HepG2 (cell line): Measurements from ENCODE around the gene LCLAT1. TPM values are rescaled to one million over a fixed set of nuclear protein-coding genes. Genes with fewer than 3 reads are reported as not detected.

ENCODE experiments used
- AHR ChIP-seq: IDR thresholded peaks from 2 replicates; pipeline ENCODE4 v1.6.1; 2018; ENCODE audit warnings: missing genetic modification reagents, missing compliant biosample characterization
- ARNT2 ChIP-seq: sonication (generic); formaldehyde crosslinking; IDR thresholded peaks from 2 replicates; pipeline ENCODE4 v1.8.0; 2022; ENCODE audit warnings: mild to moderate bottlenecking, low read depth, missing genetic modification reagents, moderate library complexity
- CHD4 ChIP-seq: fragments of 200-600 bp; sonication (generic); IDR thresholded peaks from 2 replicates; pipeline ENCODE4 v1.7.0; 2017; ENCODE audit warnings: mild to moderate bottlenecking, low read length, borderline replicate concordance
- CREB3 ChIP-seq: sonication (generic); formaldehyde crosslinking; IDR thresholded peaks from 2 replicates; pipeline ENCODE4 v1.5.0; 2020; ENCODE audit warnings: missing genetic modification reagents
- EP300 ChIP-seq, 3 experiments: sonication (generic) in 1 of 3; formaldehyde crosslinking in 1 of 3; IDR thresholded peaks; 2 replicates each; pipeline versions ENCODE4 v1.5.1 to v1.6.1; 2011 to 2020; ENCODE audit warnings: low read depth in 2 of 3, low read length in 2 of 3, borderline replicate concordance in 1 of 3, improper control_type of control experiment in 1 of 3, mild to moderate bottlenecking in 1 of 3, missing genetic modification reagents in 1 of 3, moderate library complexity in 1 of 3
- HOXA3 ChIP-seq: sonication (generic); formaldehyde crosslinking; IDR thresholded peaks from 2 replicates; pipeline ENCODE4 v1.5.0; 2020; ENCODE audit warnings: missing genetic modification reagents
- MTA1 ChIP-seq: sonication (generic); formaldehyde crosslinking; IDR thresholded peaks from 2 replicates; pipeline ENCODE4 v1.4.0; 2020; ENCODE audit warnings: missing genetic modification reagents, mild to moderate bottlenecking, borderline replicate concordance
- MXD4 ChIP-seq: IDR thresholded peaks from 2 replicates; pipeline ENCODE4 v1.6.1; 2016; ENCODE audit warnings: mild to moderate bottlenecking, missing biosample characterization, missing genetic modification reagents
- SRF ChIP-seq: IDR thresholded peaks from 2 replicates; pipeline ENCODE4 v1.6.1; 2011; ENCODE audit warnings: mild to moderate bottlenecking, low read depth, low read length, moderate library complexity
- ZNF547 ChIP-seq: sonication (generic); formaldehyde crosslinking; IDR thresholded peaks from 2 replicates; pipeline ENCODE4 v1.5.1; 2020; ENCODE audit warnings: mild to moderate bottlenecking, missing genetic modification reagents
- ZNF549 ChIP-seq: sonication (generic); formaldehyde crosslinking; IDR thresholded peaks from 2 replicates; pipeline ENCODE4 v1.5.0; 2020; ENCODE audit warnings: missing genetic modification reagents
- polyA plus RNA-seq, 8 experiments: library from polyadenylated mRNA; depleted of rRNA in 3 of 8; stranded (reverse) in 7 of 8; unstranded in 1 of 8; fragments of >200 nt; fragmentation: Illumina TruSeq in 4 of 8; extraction: Trizol in 4 of 8; gene quantifications; 2 replicates each; pipeline versions ENCODE4 v1.2.1 to v1.2.3, GENCODE V29; 2011 to 2016; ENCODE audit warnings: low read depth in 4 of 8, missing spikeins in 1 of 8, mixed read lengths in 1 of 8; ENCODE audit not compliant: insufficient read depth in 1 of 8
- total RNA-seq, 5 experiments: library from RNA; depleted of rRNA; stranded (reverse); fragments of >200 nt; fragmentation: Illumina TruSeq; extraction: Trizol; gene quantifications; 2 replicates each; pipeline ENCODE4 v1.2.3, GENCODE V29; 2016; ENCODE audit warnings: low read depth in 1 of 5
- TF ChIP-seq, protein P1 (sequence below): sonication (generic); formaldehyde crosslinking; IDR thresholded peaks from one replicate; pipeline ENCODE4 v1.5.1; 2020; ENCODE audit warnings: mild to moderate bottlenecking, missing genetic modification reagents; ENCODE audit errors: not compliant biosample characterization
- TF ChIP-seq, protein P2 (sequence below): sonication (generic); formaldehyde crosslinking; IDR thresholded peaks from 2 replicates; pipeline ENCODE4 v1.4.0; 2020; ENCODE audit warnings: missing genetic modification reagents
- TF ChIP-seq, protein P3 (sequence below): sonication (generic); formaldehyde crosslinking; IDR thresholded peaks from 2 replicates; pipeline ENCODE4 v1.8.0; 2022; ENCODE audit warnings: mild to moderate bottlenecking, missing genetic modification reagents; ENCODE audit not compliant: insufficient replicate concordance
- TF ChIP-seq, protein P4 (sequence below): sonication (generic); formaldehyde crosslinking; IDR thresholded peaks from 2 replicates; pipeline ENCODE4 v1.5.0; 2020; ENCODE audit warnings: missing genetic modification reagents, mild to moderate bottlenecking, borderline replicate concordance

Gene LCLAT1
- total and polyA plus RNA-seq, 2 of the 13 experiments (the other 11 are each of a cell fraction or from before 2014, with no cell fraction given) = 18.0 to 28.0 TPM

DNA sequence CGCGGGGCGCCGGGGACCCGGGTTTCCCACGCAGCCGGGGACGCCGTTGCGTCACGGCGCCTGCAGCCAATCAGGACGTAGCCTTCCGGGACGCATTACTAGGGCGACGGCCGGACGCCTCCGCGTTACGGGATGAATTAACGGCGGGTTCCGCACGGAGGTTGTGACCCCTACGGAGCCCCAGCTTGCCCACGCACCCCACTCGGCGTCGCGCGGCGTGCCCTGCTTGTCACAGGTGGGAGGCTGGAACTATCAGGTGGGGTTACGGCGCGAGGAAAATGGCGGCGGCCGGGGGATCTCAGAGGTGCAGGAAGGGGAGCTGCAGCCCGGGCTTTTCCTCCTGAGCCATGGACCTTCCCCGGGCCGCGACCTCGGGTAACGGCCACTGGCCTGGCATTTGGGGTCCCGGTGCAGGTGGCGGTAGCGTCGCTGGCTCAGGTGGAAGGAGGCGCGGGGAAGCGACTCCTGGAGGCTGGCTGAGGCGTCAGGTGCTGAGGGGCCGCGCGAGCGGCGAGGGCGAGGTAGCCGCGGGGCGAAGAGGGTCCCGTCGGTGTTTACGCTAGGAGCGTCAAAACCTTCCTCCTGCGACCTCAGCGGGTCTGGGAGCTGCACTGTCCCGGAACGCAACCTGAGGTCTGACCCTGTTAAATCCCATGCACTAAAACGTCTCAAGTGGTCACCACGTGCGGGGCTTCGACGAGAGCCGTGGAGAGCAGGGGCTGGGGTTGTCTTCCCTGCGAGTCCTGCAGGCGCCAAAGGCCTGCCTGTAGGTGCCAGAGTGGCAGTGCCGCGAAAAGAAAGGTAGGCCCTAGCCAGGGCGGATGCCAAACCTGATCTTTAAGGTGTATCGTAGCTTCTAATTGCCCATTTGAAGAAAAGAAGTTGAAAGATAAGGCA, at the start of gene LCLAT1 (continued):
- TF ChIP-seq, protein P1, sequence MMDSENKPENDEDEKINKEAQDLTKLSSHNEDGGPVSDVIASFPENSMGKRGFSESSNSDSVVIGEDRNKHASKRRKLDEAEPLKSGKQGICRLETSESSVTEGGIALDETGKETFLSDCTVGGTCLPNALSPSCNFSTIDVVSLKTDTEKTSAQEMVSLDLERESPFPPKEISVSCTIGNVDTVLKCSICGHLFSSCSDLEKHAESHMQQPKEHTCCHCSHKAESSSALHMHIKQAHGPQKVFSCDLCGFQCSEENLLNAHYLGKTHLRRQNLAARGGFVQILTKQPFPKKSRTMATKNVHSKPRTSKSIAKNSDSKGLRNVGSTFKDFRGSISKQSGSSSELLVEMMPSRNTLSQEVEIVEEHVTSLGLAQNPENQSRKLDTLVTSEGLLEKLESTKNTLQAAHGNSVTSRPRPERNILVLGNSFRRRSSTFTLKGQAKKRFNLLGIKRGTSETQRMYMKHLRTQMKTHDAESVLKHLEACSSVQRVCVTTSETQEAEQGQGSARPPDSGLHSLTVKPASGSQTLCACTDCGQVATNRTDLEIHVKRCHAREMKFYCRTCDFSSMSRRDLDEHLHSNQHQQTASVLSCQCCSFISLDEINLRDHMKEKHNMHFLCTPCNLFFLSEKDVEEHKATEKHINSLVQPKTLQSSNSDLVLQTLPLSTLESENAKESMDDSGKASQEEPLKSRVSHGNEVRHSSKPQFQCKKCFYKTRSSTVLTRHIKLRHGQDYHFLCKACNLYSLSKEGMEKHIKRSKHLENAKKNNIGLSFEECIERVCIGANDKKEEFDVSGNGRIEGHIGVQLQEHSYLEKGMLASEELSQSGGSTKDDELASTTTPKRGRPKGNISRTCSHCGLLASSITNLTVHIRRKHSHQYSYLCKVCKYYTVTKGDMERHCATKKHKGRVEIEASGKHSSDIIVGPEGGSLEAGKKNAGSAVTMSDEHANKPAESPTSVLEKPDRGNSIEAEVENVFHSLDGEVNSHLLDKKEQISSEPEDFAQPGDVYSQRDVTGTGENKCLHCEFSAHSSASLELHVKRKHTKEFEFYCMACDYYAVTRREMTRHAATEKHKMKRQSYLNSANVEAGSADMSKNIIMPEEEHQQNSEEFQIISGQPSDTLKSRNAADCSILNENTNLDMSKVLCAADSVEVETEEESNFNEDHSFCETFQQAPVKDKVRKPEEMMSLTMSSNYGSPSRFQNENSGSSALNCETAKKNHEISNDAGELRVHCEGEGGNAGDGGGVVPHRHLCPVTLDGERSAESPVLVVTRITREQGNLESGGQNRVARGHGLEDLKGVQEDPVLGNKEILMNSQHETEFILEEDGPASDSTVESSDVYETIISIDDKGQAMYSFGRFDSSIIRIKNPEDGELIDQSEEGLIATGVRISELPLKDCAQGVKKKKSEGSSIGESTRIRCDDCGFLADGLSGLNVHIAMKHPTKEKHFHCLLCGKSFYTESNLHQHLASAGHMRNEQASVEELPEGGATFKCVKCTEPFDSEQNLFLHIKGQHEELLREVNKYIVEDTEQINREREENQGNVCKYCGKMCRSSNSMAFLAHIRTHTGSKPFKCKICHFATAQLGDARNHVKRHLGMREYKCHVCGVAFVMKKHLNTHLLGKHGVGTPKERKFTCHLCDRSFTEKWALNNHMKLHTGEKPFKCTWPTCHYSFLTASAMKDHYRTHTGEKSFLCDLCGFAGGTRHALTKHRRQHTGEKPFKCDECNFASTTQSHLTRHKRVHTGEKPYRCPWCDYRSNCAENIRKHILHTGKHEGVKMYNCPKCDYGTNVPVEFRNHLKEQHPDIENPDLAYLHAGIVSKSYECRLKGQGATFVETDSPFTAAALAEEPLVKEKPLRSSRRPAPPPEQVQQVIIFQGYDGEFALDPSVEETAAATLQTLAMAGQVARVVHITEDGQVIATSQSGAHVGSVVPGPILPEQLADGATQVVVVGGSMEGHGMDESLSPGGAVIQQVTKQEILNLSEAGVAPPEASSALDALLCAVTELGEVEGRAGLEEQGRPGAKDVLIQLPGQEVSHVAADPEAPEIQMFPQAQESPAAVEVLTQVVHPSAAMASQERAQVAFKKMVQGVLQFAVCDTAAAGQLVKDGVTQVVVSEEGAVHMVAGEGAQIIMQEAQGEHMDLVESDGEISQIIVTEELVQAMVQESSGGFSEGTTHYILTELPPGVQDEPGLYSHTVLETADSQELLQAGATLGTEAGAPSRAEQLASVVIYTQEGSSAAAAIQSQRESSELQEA (CRISPR knock-in tag) = peak; percentile 99
- TF ChIP-seq CHD4 (no peak), ZNF549 (CRISPR knock-in tag) (0 out of 2 replicates have a peak, but pooled peaks have one; percentile 76), MTA1 (CRISPR knock-in tag) (peak; percentile 88), AHR (CRISPR knock-in tag) (peak; percentile 97), EP300 (IDR thresholded peaks at IDR 0.05; ENCODE audit: low read depth in 2 of 2, low read length in 2 of 2) (no peak), EP300 (CRISPR knock-in tag; IDR thresholded peaks at IDR 0.05; ENCODE audit: borderline replicate concordance) (peak; percentile 30; the same call in 1 of the 2 replicates), ZNF547 (CRISPR knock-in tag) (peak; percentile 98), SRF (no peak), CREB3 (CRISPR knock-in tag) (peak; percentile 92), MXD4 (CRISPR knock-in tag) (peak; percentile 72; the same call in 1 of the 2 replicates), ARNT2 (CRISPR knock-in tag) (peak; percentile 97), HOXA3 (CRISPR knock-in tag) (peak; percentile 98)
- TF ChIP-seq, protein P2, sequence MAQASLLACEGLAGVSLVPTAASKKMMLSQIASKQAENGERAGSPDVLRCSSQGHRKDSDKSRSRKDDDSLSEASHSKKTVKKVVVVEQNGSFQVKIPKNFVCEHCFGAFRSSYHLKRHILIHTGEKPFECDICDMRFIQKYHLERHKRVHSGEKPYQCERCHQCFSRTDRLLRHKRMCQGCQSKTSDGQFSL (CRISPR knock-in tag) = peak; percentile 63; the same call in 1 of the 2 replicates
- TF ChIP-seq, protein P3, sequence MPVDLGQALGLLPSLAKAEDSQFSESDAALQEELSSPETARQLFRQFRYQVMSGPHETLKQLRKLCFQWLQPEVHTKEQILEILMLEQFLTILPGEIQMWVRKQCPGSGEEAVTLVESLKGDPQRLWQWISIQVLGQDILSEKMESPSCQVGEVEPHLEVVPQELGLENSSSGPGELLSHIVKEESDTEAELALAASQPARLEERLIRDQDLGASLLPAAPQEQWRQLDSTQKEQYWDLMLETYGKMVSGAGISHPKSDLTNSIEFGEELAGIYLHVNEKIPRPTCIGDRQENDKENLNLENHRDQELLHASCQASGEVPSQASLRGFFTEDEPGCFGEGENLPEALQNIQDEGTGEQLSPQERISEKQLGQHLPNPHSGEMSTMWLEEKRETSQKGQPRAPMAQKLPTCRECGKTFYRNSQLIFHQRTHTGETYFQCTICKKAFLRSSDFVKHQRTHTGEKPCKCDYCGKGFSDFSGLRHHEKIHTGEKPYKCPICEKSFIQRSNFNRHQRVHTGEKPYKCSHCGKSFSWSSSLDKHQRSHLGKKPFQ (CRISPR knock-in tag) = peak; percentile 98
- TF ChIP-seq, protein P4, sequence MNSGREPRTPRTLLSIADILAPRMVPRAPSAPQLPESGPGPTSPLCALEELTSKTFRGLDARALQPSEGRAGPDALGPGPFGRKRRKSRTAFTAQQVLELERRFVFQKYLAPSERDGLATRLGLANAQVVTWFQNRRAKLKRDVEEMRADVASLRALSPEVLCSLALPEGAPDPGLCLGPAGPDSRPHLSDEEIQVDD = peak; percentile 78
